Measurements from ENCODE around the gene SYNGR1.

Gene SYNGR1

DNA sequence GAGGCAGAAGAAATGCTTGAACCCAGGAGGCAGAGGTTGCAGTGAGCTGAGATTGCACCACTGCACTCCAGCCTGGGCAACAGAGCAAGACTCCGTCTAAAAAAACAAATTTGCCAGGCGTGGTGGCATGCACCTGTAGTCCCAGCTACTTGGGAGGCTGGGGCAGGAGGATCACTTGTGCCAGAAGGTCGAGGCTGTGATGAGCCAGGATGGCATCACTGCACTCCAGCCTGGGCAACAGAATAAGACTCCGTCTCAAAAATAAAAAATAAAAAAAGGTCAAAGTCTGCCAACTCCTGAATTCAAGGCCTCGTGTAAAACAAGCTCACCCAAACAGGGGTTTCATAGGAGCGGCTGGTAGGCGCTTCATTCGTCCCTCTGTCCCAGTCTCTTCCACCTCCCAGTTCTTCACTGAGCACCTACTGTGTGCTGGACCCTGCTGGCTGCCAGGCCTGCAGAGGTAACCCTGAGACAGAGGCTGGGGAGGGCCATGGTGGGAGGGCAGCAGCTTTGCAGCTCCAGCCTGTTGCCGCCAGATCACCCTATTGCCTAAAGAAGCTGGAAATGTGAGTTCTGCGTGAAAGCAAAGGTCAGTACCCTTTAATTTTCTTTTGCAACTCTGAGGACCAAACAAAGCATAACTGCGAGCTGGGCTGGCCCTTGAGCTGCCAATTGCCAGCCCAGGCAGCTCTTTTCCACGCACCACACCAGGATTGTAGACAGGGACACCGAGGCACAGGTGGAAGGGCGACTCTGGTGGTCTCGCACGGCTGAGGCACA is 45.7 kb upstream of the SYNGR1 start:
- in situ Hi-C loops (cut with MboI; ENCODE audit: low sequenced_read_pairs, unreplicated experiment), result loop anchor here (25.0 kb wide), 1 partner anchor 292 kb away; the partner anchor contains the start of genes APOBEC3C and APOBEC3D
- TF ChIP-seq CTCF (IDR thresholded peaks at IDR 0.05; ENCODE audit: borderline replicate concordance, control extremely low read depth, extremely low read depth, insufficient read depth, missing control alignments), result no peak
- no peak for DNase-seq (ENCODE audit: low spot score)

DNA sequence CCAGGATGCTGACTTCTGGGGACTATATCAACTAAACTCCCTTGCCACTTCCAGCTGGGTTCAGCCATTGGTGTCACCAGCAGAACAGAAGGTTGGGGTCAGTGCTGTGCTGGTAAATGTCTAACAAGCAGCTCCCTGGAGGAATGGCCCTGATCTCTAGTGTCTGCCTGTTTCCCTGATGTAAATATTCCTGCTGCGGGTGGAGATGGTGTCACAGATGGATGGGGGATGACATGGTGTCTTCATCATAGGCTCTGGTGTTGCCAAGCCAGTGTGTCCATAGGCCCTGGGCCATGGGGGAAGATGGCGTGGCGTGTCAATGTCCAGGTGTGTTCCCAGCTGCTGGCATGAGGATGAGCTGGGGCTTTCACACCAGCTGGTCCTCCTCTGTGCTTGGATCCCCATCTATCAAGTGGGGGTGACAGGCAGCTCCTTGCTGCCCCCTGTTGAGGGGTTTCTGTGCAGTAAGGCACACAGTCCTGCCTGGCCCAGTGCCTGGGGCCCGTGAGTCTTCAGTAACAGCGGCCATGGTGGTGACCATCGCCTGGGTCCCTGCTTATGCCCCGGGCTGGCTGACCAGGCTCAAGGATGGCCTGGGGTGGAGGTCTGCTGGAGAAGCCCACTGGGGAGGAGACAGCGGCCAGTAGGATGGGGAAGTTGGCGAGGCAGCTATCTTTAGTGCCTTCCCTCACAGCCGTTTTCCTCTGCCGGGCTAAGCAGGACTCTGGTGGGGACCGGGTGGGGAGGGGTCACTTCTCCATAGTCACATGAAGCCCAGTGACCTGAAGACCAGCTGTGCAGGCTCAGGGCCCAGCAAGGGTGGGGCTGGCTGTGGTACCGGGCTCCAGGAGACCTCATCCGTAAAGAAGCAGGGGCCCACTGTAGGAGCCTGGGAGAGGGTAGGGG is 43.1 kb upstream of the SYNGR1 start:
- peak; percentile 71 for DNase-seq (ENCODE audit: low spot score)
- peak; percentile 27 for TF ChIP-seq CTCF (IDR thresholded peaks at IDR 0.05; ENCODE audit: borderline replicate concordance, control extremely low read depth, extremely low read depth, insufficient read depth, missing control alignments)
- in situ Hi-C loops (cut with MboI; ENCODE audit: low sequenced_read_pairs, unreplicated experiment), result loop anchor here (25.0 kb wide), 1 partner anchor 294 kb away; the partner anchor contains the start of genes APOBEC3C and APOBEC3D

DNA sequence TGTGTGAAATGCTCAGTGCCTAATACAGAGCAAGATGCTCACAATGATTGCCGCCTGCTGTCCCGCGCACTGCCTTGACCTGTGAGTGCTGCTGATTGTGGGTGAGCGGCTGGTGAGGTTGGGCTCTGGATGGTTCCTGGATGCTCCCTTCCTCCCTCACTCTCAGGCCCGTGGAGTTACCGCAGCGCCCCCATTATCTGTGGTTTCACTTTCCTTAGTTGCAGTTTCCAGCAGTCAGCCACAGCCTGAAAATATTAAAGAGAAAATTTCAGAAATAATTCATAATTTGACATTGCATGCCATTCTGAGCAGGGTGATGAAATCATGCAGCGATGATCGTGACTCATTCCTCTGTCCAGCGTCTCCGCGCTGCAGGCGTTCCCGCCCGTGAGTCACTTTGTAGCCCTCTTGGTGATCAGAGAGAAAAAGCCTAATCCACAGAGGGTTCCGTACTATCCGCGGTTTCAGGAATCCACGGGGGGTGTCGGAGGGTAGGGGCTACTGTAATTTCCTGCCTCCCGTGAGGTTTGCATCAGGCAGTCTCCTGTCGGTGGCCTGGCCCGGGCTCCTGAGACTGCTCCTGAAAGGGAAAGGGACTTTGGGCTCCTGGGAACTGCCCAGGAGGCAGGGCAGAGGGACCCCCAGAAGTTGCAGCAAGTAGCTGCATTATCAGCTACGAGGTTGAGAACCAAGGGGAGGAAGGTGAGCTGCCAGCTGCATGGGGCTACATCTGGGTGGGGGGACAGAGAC is 41.0 kb upstream of the SYNGR1 start:
- in situ Hi-C loops (cut with MboI; ENCODE audit: low sequenced_read_pairs, unreplicated experiment), result loop anchor here (25.0 kb wide), 1 partner anchor 296 kb away; the partner anchor contains the start of genes APOBEC3C and APOBEC3D
- no peak for DNase-seq (ENCODE audit: low spot score)
- peak; percentile 0 for TF ChIP-seq CTCF (IDR thresholded peaks at IDR 0.05; ENCODE audit: borderline replicate concordance, control extremely low read depth, extremely low read depth, insufficient read depth, missing control alignments)

GRCh38 chr22:39309364-39309861 is 40.4 kb upstream of the SYNGR1 start:
- no peak for DNase-seq (ENCODE audit: low spot score)
- in situ Hi-C loops (cut with MboI; ENCODE audit: low sequenced_read_pairs, unreplicated experiment), result loop anchor here (25.0 kb wide), 1 partner anchor 297 kb away; the partner anchor contains the start of genes APOBEC3C and APOBEC3D
- no peak for TF ChIP-seq CTCF (IDR thresholded peaks at IDR 0.05; ENCODE audit: borderline replicate concordance, control extremely low read depth, extremely low read depth, insufficient read depth, missing control alignments)

GRCh38 chr22:39309881-39310714 is 39.7 kb upstream of the SYNGR1 start:
- in situ Hi-C loops (cut with MboI; ENCODE audit: low sequenced_read_pairs, unreplicated experiment), result loop anchor here (5.0 to 25.0 kb wide), 2 partner anchors 138 to 298 kb away; partner anchors contain the start of genes APOBEC3C and APOBEC3D
- no peak for TF ChIP-seq CTCF (IDR thresholded peaks at IDR 0.05; ENCODE audit: borderline replicate concordance, control extremely low read depth, extremely low read depth, insufficient read depth, missing control alignments)
- DNase-seq (ENCODE audit: low spot score), result no peak
